Caco-2 (cell line): ENCODE measurements around the gene HIGD2B. TPM values are rescaled to one million over a fixed set of nuclear protein-coding genes. Genes with fewer than 3 reads are reported as not detected.
"Not testable (repeated sequence)": the region's sequence is repeated elsewhere in the genome, so short reads cannot be mapped to it uniquely, and the experiment has no call there.

Experiments used
- BruUV-seq: library from RNA; stranded (reverse); fragments of 400-500 nt; replicated peaks from 2 replicates; lab custom pipeline; 2021; lab: Mats Ljungman, UMichigan
- CTCF ChIA-PET: fragments of 300-600 bp; sonication (Branson Sonifier 250); formaldehyde crosslinking; loops from one replicate; lab custom pipeline; 2022; ENCODE audit warnings: antibody characterized with exemption; lab: Charles Lee
- POLR2A ChIA-PET: fragments of 300-600 bp; sonication (Branson Sonifier 250); formaldehyde crosslinking; loops from one replicate; lab custom pipeline; 2022; ENCODE audit warnings: antibody characterized with exemption; lab: Charles Lee
- DNase-seq, 2 experiments: peaks; one replicate each; pipeline versions ENCODE4 v3.0.0 to v3.0.0-alpha.2; 2020 to 2022
- H3K27me3 ChIP-seq: replicated peaks from 2 replicates; pipeline ENCODE4 v1.6.0; 2011; ENCODE audit warnings: low read length; ENCODE audit not compliant: control insufficient read depth, insufficient read depth
- H3K36me3 ChIP-seq: 2 replicates; pipeline ENCODE4 v1.5.1; 2011; ENCODE audit warnings: low read length; ENCODE audit not compliant: control insufficient read depth, insufficient read depth
- H3K4me1 ChIP-seq: fragments of 250-450 bp; sonication (Bioruptor Pico); 2 replicates; pipeline ENCODE4 v1.5.1; 2020; ENCODE audit warnings: mild to moderate bottlenecking
- H3K4me3 ChIP-seq: 2 replicates; pipeline ENCODE4 v1.5.1; 2011; ENCODE audit warnings: low read depth, mild to moderate bottlenecking, control low read depth, low read length
- H3K9me3 ChIP-seq: fragments of 250-450 bp; sonication (Bioruptor Pico); 2 replicates; pipeline ENCODE4 v1.5.1; 2020; ENCODE audit warnings: mild to moderate bottlenecking, moderate library complexity
- H3K27ac Mint-ChIP-seq: one replicate; pipeline ENCODE4 v1.8.0; 2022; ENCODE audit warnings: mixed read lengths; ENCODE audit not compliant: unreplicated experiment
- H3K27me3 Mint-ChIP-seq: one replicate; pipeline ENCODE4 v1.8.0; 2022; ENCODE audit warnings: mixed read lengths; ENCODE audit not compliant: insufficient read depth, unreplicated experiment
- H3K36me3 Mint-ChIP-seq: one replicate; pipeline ENCODE4 v1.8.0; 2022; ENCODE audit warnings: mild to moderate bottlenecking, mixed read lengths; ENCODE audit not compliant: insufficient read depth, unreplicated experiment
- H3K4me1 Mint-ChIP-seq: one replicate; pipeline ENCODE4 v1.8.0; 2022; ENCODE audit warnings: low read depth, mixed read lengths; ENCODE audit not compliant: unreplicated experiment
- H3K4me3 Mint-ChIP-seq: one replicate; pipeline ENCODE4 v1.8.0; 2022; ENCODE audit warnings: mild to moderate bottlenecking, moderate library complexity, mixed read lengths; ENCODE audit not compliant: unreplicated experiment
- H3K9me3 Mint-ChIP-seq: one replicate; pipeline ENCODE4 v1.8.0; 2022; ENCODE audit warnings: mixed read lengths; ENCODE audit not compliant: unreplicated experiment
- intact Hi-C: fragments of 100-400 bp; cut with micrococcal nuclease; formaldehyde crosslinking; loops from one replicate; pipeline ENCODE4 v1.10.0; 2022; ENCODE audit not compliant: unreplicated experiment
- total RNA-seq: library from RNA; stranded (reverse); gene quantifications from 2 replicates; pipeline ENCODE4 v1.2.3, GENCODE V29; 2022
- TF ChIP-seq, protein P1 (sequence below), 2 experiments: fragments of 200-600 bp in 1 of 2; IDR thresholded peaks; 1 replicate in 1 of 2; 2 replicates in 1 of 2; pipeline versions ENCODE4 v1.5.1 to v1.8.0; 2011 to 2022; ENCODE audit warnings: antibody characterized with exemption in 1 of 2, control low read depth in 1 of 2, inconsistent platforms in 1 of 2, low read depth in 1 of 2, low read length in 1 of 2, mild to moderate bottlenecking in 1 of 2, moderate library complexity in 1 of 2; ENCODE audit not compliant: insufficient read depth in 1 of 2, severe bottlenecking in 1 of 2, unreplicated experiment in 1 of 2

The HIGD2B gene
- total RNA-seq, 1 experiment from 2014 or later: not detected

GRCh38 chr15:72728821-72729220, 42.8 kb upstream of the HIGD2B start:
- no peaks in the 10 kb centered on the region; the same call in 1 of the 2 replicates for H3K36me3 ChIP-seq
- Mint-ChIP-seq H3K4me1 (peaks cover 12% of the 10 kb centered on the region), H3K36me3 (peaks cover 7% of the 10 kb centered on the region), H3K9me3 (no peaks in the 10 kb centered on the region), H3K27ac (no peak overlapping the region), H3K27me3 (no peaks in the 10 kb centered on the region), H3K4me3 (no peak overlapping the region)
- CTCF ChIA-PET: no interaction called here
- POLR2A ChIA-PET: interaction anchor here (0.6 kb wide), 1 partner anchor 51 kb away, joined by 10 read pairs; no protein-coding TSS in a partner anchor
- H3K4me1 ChIP-seq: peaks cover 18% of the 10 kb centered on the region
- no peaks in the 10 kb centered on the region for H3K27me3 ChIP-seq
- DNase-seq: no peak
- intact Hi-C loops: no loop called here
- H3K4me3 ChIP-seq: no peak overlapping the region
- BruUV-seq: no TSS peak
- H3K9me3 ChIP-seq: no peaks in the 10 kb centered on the region
- TF ChIP-seq, protein P1, sequence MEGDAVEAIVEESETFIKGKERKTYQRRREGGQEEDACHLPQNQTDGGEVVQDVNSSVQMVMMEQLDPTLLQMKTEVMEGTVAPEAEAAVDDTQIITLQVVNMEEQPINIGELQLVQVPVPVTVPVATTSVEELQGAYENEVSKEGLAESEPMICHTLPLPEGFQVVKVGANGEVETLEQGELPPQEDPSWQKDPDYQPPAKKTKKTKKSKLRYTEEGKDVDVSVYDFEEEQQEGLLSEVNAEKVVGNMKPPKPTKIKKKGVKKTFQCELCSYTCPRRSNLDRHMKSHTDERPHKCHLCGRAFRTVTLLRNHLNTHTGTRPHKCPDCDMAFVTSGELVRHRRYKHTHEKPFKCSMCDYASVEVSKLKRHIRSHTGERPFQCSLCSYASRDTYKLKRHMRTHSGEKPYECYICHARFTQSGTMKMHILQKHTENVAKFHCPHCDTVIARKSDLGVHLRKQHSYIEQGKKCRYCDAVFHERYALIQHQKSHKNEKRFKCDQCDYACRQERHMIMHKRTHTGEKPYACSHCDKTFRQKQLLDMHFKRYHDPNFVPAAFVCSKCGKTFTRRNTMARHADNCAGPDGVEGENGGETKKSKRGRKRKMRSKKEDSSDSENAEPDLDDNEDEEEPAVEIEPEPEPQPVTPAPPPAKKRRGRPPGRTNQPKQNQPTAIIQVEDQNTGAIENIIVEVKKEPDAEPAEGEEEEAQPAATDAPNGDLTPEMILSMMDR (IDR thresholded peaks at IDR 0.05; ENCODE audit: insufficient read depth in 1 of 2, low read depth in 1 of 2, low read length in 1 of 2, severe bottlenecking in 1 of 2, unreplicated experiment in 1 of 2): no peak

DNA sequence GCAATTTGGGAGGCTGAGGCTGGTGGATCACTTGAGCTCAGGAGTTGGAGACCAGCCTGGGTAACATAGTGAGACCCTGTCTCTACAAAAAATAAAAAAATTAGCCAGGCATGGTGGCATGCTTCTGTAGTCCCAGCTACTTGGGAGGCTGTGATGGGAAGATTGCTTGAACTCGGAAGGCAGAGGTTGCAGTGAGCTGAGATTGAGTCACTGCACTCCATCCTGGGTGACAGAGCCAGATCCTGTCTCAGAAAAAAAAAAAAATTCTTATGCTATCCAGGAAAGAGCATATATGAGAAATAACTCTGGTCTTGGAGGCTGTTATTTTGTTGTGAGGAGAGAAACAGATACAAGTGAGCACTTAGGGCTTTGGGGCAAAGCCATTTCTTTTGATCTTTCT, 42.3 kb upstream of the HIGD2B start:
- H3K9me3 ChIP-seq, H3K27me3 Mint-ChIP-seq, H3K27me3 ChIP-seq, H3K4me3 ChIP-seq, H3K9me3 Mint-ChIP-seq, BruUV-seq, H3K4me3 Mint-ChIP-seq, POLR2A ChIA-PET, H3K36me3 Mint-ChIP-seq, H3K36me3 ChIP-seq, DNase-seq, intact Hi-C loops, H3K27ac Mint-ChIP-seq: not testable (repeated sequence)
- CTCF ChIA-PET: interaction anchor here (0.8 kb wide), 1 partner anchor 66 kb away, joined by 4 read pairs; no protein-coding TSS in a partner anchor
- H3K4me1 Mint-ChIP-seq: peaks cover 12% of the 10 kb centered on the region
- H3K4me1 ChIP-seq: peaks cover 13% of the 10 kb centered on the region; the same call in 1 of the 2 replicates

DNA sequence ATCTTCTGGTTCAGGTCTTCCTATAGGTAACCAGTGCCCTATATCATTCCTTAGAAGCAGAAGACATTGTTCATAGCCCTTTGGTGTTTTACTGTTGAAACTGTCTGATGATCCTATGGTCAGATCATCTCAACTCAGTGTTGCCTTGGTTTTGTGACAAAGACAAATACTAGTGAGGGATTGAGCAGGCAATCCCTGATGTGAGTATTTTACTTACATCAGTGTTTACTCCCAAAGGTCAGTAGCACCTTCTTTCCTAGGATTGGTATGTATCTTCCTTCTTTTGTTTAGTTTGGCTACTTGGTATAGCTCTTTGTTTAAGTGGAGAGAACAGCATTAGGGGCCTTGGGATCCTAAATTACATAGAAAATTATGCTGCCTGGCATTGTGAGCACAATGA, 41.2 kb upstream of the HIGD2B start:
- DNase-seq: no peak
- H3K27me3 ChIP-seq: no peaks in the 10 kb centered on the region
- ChIA-PET POLR2A (no interaction called here), CTCF (interaction anchor here (0.6 kb wide), 1 partner anchor 983 kb away, joined by 3 read pairs; no protein-coding TSS in a partner anchor)
- H3K36me3 Mint-ChIP-seq: no peaks in the 10 kb centered on the region
- H3K27ac Mint-ChIP-seq: peak overlapping the region; percentile 26
- H3K4me1 ChIP-seq: peaks cover 13% of the 10 kb centered on the region; the same call in 1 of the 2 replicates
- intact Hi-C loops: no loop called here
- H3K4me1 Mint-ChIP-seq: peaks cover 12% of the 10 kb centered on the region
- TF ChIP-seq, protein P1 (IDR thresholded peaks at IDR 0.05; ENCODE audit: insufficient read depth in 1 of 2, low read depth in 1 of 2, low read length in 1 of 2, severe bottlenecking in 1 of 2, unreplicated experiment in 1 of 2): no peak
- H3K36me3 ChIP-seq: no peaks in the 10 kb centered on the region; the same call in 1 of the 2 replicates
- no peaks in the 10 kb centered on the region for H3K9me3 Mint-ChIP-seq
- no peaks in the 10 kb centered on the region for H3K27me3 Mint-ChIP-seq
- no peak overlapping the region for H3K4me3 ChIP-seq
- no TSS peak for BruUV-seq
- no peaks in the 10 kb centered on the region for H3K9me3 ChIP-seq
- no peak overlapping the region for H3K4me3 Mint-ChIP-seq

DNA sequence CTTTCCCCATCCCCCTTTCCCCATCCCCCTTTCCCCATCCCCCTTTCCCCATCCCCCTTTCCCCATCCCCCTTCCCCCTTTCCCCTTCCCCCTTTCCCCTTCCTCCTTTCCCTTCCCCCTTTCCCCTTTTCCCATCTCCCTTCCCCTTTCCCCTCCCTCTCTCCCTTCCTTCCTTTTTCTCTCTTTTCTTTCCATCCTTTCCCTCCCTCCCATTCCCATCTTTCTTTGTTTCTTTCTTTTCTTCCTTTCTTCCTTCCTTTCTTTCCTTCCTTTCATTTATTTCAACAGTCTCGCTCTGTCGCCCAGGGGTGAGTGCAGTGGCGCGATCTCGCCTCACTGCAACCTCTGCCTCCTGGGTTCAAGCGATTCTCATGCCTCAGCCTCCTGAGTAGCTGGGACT, 39.9 kb upstream of the HIGD2B start:
- H3K36me3 Mint-ChIP-seq, H3K4me3 Mint-ChIP-seq, H3K27me3 ChIP-seq, H3K27me3 Mint-ChIP-seq, POLR2A ChIA-PET, H3K27ac Mint-ChIP-seq, intact Hi-C loops, H3K4me3 ChIP-seq, DNase-seq, H3K36me3 ChIP-seq, H3K9me3 Mint-ChIP-seq, BruUV-seq, CTCF ChIA-PET, H3K9me3 ChIP-seq: not testable (repeated sequence)
- H3K4me1 Mint-ChIP-seq: peaks cover 12% of the 10 kb centered on the region
- H3K4me1 ChIP-seq: peaks cover 13% of the 10 kb centered on the region; the same call in 1 of the 2 replicates
